ENCODE results near the gene SLC22A12.
"Not testable (repeated sequence)": the region's sequence is repeated elsewhere in the genome, so short reads cannot be mapped to it uniquely, and the experiment has no call there.

Gene SLC22A12

DNA sequence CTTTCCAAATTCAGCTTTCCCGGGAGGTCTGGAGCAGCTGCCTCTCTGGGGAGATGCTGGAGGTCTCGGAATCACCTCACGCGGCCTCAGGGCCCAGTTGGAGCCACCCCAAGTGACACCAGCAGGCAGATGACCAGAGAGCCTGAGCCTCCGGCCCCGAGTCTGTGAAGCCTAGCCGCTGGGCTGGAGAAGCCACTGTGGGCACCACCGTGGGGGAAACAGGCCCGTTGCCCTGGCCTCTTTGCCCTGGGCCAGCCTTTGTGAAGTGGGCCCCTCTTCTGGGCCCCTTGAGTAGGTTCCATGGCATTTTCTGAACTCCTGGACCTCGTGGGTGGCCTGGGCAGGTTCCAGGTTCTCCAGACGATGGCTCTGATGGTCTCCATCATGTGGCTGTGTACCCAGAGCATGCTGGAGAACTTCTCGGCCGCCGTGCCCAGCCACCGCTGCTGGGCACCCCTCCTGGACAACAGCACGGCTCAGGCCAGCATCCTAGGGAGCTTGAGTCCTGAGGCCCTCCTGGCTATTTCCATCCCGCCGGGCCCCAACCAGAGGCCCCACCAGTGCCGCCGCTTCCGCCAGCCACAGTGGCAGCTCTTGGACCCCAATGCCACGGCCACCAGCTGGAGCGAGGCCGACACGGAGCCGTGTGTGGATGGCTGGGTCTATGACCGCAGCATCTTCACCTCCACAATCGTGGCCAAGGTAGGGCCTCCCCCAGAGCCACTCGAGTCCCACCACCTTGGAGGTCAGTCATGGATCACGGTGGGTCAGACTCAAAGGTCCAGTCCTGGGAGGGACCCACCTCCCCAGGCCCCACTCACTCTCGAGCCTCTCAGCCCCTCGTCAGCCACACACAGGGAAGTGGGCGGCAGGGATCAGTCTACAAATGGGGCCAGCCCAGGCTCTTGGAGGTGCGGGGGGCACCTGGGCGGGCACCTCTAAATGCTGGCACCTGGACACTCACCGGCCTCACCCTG, 525 bp downstream of the SLC22A12 start:
- DNase-seq, result no peak

GRCh38 chr11:64592234-64592615, 1.2 kb downstream of the SLC22A12 start:
- DNase-seq, result no peak

DNA sequence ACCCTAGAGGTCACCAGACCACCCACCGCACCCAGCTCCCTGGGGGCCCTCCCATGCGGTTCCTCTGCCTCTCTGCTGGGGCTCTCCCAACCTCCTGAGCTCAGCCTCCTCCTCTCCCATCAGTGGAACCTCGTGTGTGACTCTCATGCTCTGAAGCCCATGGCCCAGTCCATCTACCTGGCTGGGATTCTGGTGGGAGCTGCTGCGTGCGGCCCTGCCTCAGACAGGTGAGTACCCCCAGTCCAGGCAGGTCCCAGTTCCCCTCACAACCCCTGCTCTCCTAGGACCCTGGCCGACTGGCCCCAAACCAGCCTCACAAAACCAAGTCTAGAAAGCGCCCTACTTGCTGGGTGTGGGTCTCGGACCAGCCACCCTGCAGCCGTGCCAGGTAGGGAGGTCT, 1.6 kb downstream of the SLC22A12 start:
- no peak for DNase-seq

DNA sequence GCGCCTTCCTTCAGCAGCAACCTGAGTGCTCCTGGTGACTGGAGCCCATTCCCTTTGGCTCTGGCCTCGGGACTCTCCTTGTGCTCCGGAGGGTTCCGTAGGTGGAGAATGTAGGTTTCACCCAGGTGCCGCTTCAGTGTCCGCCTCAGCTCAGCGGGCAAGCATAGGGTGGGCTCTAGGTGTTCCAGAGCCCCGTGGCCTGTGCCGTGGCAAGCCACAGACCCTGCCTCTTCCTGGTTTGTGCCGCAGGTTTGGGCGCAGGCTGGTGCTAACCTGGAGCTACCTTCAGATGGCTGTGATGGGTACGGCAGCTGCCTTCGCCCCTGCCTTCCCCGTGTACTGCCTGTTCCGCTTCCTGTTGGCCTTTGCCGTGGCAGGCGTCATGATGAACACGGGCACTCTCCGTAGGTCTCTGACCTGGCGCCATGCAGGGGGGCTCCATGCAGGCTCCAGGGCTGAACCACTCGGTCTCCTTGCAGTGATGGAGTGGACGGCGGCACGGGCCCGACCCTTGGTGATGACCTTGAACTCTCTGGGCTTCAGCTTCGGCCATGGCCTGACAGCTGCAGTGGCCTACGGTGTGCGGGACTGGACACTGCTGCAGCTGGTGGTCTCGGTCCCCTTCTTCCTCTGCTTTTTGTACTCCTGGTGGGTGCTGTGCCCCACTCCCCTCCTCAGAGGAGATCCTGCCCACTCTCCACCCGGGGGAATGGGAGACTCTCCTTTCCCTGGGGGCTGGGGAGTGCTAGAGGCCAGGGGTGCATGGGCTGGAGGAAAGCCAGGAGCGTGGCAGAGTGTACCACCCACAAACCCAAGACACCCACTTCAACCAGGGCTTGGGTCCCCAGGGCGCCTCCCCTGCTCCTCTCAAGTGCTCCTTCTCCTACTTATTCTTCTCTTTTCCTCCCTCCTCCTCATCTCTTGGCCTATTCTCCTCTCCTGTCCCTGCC, 2.4 kb downstream of the SLC22A12 start:
- no peak for DNase-seq

- DNase-seq, result no peak
These were observed 3.3 kb downstream of the SLC22A12 start for GRCh38 chr11:64594159-64594939.

- DNase-seq, result not testable (repeated sequence)
These were observed 4.9 kb downstream of the SLC22A12 start for GRCh38 chr11:64595922-64596321.

DNA sequence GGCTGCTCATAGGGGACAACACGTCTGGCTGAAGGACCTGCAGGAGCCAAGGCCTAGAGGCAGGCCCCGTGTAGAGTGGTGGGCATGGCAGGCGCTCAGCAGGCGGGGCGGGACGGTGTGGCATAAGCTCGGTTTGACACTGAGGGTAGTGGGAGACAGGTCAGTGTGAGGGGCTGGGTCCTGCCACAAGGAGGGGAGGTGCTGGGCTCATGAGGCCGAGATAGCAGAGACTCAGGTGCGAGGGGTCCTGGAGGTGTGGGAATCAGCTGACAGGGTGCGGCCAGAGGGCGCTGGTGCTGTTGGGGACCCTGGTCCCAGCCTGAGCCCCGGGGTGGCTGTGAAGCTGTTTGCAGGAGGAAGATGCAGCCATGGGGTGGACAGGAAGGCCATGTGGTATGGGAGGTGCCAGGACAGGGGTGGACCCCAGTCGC, 6.7 kb downstream of the SLC22A12 start:
- DNase-seq, result no peak

DNA sequence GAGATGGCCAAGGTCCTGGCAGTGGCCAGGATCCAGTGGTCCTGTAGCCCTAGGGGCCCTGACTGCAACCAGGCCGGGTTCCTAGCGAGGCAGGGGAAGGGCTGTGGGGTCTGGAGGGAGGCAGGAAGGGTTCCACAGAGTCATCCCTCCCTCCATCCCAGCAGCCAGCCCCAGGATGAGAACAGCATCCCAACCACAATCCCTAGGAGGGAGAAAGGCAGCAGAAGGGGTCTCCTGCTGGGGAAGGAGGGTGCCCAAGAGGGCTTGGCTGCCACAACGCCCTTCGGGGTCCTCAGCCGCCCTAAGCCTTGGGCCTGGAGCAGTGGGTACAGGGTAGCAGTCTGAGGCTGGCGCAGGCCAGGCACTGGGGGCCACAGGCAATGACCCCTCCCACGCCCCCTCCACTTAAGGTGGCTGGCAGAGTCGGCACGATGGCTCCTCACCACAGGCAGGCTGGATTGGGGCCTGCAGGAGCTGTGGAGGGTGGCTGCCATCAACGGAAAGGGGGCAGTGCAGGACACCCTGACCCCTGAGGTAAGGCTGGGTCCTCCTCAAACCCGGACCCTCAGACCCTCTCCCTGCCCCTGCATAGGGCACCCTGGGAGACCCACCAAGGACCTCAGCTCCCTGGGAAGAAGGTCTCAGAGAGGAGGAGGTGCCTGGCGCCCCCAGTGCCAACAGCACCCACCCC, 7.2 kb downstream of the SLC22A12 start:
- no peak for DNase-seq

DNA sequence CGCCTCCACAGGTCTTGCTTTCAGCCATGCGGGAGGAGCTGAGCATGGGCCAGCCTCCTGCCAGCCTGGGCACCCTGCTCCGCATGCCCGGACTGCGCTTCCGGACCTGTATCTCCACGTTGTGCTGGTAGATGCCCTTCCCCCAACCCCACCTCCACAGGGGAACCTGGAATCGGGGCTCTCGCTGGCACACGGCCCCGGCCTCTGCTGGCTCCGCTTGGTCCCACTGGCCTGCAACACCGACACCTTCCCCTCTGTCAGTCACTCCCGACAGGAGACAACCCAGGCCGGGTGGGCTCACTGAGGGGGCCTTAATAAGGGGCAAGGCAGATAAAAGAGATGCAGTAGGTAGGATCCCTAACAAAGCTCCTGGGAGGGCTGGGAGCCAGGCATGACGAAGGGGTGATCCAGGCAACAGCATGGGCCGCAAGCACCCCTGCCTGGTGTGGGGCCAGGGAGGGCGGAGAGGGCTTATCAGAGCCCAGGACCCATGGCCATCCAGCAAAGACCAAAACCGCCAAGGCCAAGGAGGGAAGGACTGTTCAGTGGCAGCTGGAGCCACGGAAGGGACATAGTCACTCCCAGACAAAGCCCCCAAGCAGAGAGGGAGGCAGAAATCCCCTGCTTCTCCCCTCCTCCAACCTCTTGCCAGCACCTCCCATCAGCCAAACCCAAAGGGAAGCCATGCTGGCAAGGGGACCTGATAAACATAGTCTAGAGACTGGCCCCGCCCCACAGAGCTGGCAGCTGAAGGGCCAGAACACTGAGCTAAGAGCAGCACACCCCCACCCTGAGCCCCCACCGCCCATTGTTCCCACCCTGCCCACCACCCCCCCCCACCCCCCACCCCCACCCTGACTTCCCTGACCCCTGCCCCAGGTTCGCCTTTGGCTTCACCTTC, 8.0 kb downstream of the SLC22A12 start:
- DNase-seq, result no peak

GRCh38 chr11:64599698-64600211, 8.7 kb downstream of the SLC22A12 start:
- no peak for DNase-seq

DNA sequence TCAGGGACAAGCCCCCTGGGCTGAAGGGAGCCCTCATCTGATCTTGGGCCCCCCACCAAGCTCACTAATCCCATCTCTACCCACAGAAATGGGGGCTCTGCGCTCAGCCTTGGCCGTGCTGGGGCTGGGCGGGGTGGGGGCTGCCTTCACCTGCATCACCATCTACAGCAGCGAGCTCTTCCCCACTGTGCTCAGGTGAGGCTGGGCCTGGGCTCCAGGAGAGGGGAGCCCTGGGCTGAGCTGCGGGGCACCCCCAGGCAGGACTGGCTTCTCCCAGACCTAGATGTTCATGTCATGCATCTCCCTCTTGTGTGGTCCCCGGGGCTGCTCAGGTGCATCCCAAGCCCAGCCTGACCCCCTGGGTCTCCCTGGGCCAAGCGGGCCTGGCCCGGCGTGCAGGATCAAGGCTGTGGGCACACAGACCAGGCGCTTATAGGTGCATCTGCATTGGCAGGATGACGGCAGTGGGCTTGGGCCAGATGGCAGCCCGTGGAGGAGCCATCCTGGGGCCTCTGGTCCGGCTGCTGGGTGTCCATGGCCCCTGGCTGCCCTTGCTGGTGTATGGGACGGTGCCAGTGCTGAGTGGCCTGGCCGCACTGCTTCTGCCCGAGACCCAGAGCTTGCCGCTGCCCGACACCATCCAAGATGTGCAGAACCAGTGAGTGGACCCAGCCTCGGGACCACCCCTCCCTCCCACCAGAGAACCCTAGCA, 9.4 kb downstream of the SLC22A12 start:
- no peak for DNase-seq

DNA sequence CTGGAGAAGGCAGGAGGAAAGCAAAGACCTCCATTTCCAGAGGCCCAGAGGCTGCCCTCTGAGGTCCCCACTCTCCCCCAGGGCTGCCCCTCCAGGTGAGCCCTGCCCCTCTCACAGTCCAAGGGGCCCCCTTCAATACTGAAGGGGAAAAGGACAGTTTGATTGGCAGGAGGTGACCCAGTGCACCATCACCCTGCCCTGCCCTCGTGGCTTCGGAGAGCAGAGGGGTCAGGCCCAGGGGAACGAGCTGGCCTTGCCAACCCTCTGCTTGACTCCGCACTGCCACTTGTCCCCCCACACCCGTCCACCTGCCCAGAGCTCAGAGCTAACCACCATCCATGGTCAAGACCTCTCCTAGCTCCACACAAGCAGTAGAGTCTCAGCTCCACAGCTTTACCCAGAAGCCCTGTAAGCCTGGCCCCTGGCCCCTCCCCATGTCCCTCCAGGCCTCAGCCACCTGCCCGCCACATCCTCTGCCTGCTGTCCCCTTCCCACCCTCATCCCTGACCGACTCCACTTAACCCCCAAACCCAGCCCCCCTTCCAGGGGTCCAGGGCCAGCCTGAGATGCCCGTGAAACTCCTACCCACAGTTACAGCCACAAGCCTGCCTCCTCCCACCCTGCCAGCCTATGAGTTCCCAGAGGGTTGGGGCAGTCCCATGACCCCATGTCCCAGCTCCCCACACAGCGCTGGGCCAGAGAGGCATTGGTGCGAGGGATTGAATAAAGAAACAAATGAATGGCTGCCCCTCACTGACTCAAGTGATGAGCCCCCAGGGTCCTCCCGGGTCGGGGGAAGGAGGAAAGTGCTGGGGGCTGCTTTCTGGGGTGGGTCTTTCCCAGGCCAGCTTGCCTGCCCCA, 10.8 kb downstream of the SLC22A12 start:
- no peak for DNase-seq

DNA sequence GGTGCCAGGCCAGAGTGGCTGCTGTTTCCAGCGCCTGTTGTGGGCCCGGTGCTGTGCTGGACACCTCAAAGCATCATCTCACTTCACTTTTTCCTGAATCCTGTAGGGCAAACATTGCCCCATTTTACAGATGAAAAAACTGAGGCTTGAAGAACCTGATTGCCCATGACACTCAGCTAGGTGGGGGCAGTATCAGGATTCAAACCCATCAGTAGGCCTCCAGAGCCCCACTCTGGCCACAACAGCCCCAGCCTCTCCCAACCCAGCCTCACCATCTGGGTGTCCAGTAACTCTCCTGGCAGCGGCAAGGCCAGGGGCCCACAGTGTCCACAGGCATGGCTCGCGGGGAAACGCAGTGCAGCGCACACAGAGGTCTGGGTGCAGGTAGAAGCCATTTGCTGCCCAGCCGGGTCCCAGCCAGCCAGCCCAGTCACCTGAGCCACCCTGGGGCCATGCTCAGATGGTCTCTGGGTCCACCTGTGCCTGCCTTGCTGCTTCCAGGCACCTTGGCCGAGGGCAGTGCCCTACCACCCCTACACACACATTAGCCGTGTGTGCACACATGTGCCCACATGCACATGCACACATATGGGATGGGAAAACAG, 11.5 kb downstream of the SLC22A12 start:
- no peak for DNase-seq

GRCh38 chr11:64603411-64604110, 12.5 kb downstream of the SLC22A12 start:
- no peak for DNase-seq

DNA sequence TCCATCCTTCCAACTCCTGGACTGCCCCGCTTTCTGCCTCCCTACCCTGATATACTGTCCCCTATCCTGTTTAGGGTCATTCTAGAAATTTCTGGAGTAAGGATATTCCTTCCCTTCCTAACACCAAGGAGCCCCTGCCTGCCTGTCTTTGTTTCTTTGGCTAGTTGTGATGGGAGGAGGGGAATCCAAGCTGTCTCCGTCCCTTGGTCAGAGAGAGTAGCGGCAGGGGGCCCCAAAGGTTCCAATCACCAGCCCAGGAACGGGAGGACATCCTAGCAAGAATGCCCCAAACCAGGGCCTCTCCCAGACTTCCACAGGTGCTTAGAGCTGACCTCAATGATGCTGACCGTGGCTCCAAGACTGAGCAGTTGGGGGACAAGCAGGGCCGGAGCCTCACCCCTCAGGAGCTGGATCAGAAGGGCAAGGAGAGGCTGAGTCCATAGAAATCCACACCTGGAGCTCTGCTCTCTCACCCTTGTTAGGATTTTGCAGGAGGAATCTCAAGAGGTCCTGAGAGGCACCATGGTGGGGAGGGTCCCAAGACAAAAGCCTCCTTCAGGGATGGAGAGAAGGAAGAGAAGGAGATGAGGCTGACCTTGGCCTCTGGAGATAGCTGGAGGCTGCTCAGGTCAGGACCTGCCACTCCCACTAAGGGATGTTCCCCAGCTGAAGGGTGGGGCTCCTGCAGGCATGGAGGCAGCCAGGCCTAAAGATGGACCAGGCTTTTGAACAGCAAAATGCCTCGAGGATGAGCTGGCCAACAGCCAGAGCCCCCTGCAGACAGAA, 13.6 kb downstream of the SLC22A12 start:
- DNase-seq, result no peak

DNA sequence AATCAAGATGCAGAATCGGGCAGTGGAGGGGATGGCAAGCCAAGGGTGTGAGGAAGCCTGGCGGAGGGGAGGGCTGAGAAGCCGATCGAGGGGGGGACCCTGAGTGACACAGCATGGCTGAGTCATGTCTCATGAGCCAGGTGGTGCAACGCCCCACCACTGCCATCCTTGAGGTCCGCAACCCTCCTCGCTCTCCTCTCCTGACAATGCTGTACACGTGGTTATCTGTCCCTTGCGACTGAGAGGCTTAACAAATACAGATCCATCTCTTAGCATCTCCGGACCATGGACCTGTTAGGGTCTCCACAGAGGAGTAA, 14.2 kb downstream of the SLC22A12 start:
- no peak for DNase-seq

All from DMS79 (cell line).